ENCODE data around the gene LECT2.

DNA sequence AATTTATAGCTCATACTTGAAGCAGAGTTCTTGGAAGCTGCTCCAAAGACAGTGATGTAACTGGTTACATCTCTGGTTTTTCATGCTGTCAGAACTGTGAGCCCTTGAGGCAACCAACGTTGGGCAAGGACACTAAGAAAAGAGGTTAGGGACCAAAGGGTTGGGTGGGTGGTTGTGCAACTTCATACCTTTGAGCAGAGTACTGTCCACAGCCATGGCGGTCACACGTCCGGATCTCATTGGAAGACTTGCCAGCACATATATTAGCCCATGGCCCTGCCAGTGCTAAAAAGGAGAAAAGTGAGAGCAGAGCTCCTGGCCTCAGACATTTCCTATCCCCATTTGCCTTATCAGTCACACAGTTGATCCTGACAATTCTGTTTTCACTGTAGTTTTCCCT is 2.1 kb downstream of the LECT2 start:
- TF ChIP-seq, protein P1, sequence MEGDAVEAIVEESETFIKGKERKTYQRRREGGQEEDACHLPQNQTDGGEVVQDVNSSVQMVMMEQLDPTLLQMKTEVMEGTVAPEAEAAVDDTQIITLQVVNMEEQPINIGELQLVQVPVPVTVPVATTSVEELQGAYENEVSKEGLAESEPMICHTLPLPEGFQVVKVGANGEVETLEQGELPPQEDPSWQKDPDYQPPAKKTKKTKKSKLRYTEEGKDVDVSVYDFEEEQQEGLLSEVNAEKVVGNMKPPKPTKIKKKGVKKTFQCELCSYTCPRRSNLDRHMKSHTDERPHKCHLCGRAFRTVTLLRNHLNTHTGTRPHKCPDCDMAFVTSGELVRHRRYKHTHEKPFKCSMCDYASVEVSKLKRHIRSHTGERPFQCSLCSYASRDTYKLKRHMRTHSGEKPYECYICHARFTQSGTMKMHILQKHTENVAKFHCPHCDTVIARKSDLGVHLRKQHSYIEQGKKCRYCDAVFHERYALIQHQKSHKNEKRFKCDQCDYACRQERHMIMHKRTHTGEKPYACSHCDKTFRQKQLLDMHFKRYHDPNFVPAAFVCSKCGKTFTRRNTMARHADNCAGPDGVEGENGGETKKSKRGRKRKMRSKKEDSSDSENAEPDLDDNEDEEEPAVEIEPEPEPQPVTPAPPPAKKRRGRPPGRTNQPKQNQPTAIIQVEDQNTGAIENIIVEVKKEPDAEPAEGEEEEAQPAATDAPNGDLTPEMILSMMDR (conservative IDR thresholded peaks at IDR 0.05; ENCODE audit: low read depth, low read length), result no peak
- TF ChIP-seq EZH2phosphoT487 (IDR thresholded peaks at IDR 0.05; ENCODE audit: borderline replicate concordance, low read length) (no peak), EZH2 (IDR thresholded peaks at IDR 0.05; ENCODE audit: low read length, unreplicated experiment) (no peak)

Data from PC-3 (cell line).